Neural progenitor cell (in vitro differentiated cells): ENCODE results near the gene ARPC5. TPM values are rescaled to one million over a fixed set of nuclear protein-coding genes. Genes with fewer than 3 reads are reported as not detected.

Source experiments
- DNase-seq: peaks from one replicate; pipeline ENCODE4 v3.0.0-alpha.2; 2016; ENCODE audit warnings: low spot score
- H2AFZ ChIP-seq: fragments of 200-600 bp; sonication (generic); replicated peaks from 2 replicates; pipeline ENCODE4 v1.6.1; 2016; ENCODE audit warnings: antibody characterized with exemption
- H3F3A ChIP-seq: fragments of 200-600 bp; sonication (generic); 2 replicates; pipeline ENCODE4 v1.6.1; 2016; ENCODE audit warnings: antibody characterized with exemption, low read depth
- H3K27ac ChIP-seq: fragments of 200-600 bp; sonication (generic); 2 replicates; pipeline ENCODE4 v1.5.1; 2016; ENCODE audit warnings: mild to moderate bottlenecking
- H3K27me3 ChIP-seq: fragments of 200-600 bp; sonication (generic); 2 replicates; pipeline ENCODE4 v1.6.1; 2016; ENCODE audit warnings: mild to moderate bottlenecking, moderate library complexity
- H3K36me3 ChIP-seq: fragments of 200-600 bp; sonication (generic); 2 replicates; pipeline ENCODE4 v1.5.1; 2016
- H3K4me1 ChIP-seq: fragments of 200-600 bp; sonication (generic); 2 replicates; pipeline ENCODE4 v1.6.1; 2016; ENCODE audit warnings: mixed run types
- H3K4me2 ChIP-seq: fragments of 200-600 bp; sonication (generic); 2 replicates; pipeline ENCODE4 v1.6.1; 2016
- H3K4me3 ChIP-seq: fragments of 200-600 bp; sonication (generic); 2 replicates; pipeline ENCODE4 v1.5.1; 2016
- H3K79me2 ChIP-seq: fragments of 200-600 bp; sonication (generic); 2 replicates; pipeline ENCODE4 v1.6.1; 2016; ENCODE audit warnings: low read depth
- H3K9ac ChIP-seq: fragments of 200-600 bp; sonication (generic); 2 replicates; pipeline ENCODE4 v1.6.1; 2016
- H3K9me3 ChIP-seq: fragments of 200-600 bp; sonication (generic); 2 replicates; pipeline ENCODE4 v1.5.1; 2016; ENCODE audit warnings: low read depth
- H4K20me1 ChIP-seq: fragments of 200-600 bp; sonication (generic); 2 replicates; pipeline ENCODE4 v1.6.1; 2016; ENCODE audit warnings: low read depth
- H3K27ac Mint-ChIP-seq: 3 replicates; pipeline ENCODE4 v1.8.0; 2021; ENCODE audit warnings: mixed read lengths
- H3K27me3 Mint-ChIP-seq: 2 replicates; pipeline ENCODE4 v1.8.0; 2022; ENCODE audit warnings: low read depth, mild to moderate bottlenecking, inconsistent platforms, moderate library complexity, mixed read lengths; ENCODE audit not compliant: insufficient read depth
- H3K36me3 Mint-ChIP-seq: 3 replicates; pipeline ENCODE4 v1.8.0; 2021; ENCODE audit warnings: mixed read lengths
- H3K4me1 Mint-ChIP-seq: 3 replicates; pipeline ENCODE4 v1.8.0; 2021; ENCODE audit warnings: mixed read lengths
- H3K4me3 Mint-ChIP-seq: 3 replicates; pipeline ENCODE4 v1.8.0; 2021; ENCODE audit warnings: mild to moderate bottlenecking, moderate library complexity, mixed read lengths
- H3K9me3 Mint-ChIP-seq: 3 replicates; pipeline ENCODE4 v1.8.0; 2020; ENCODE audit warnings: mixed read lengths
- EZH2 ChIP-seq: fragments of 200-600 bp; sonication (generic); IDR thresholded peaks from 2 replicates; pipeline ENCODE4 v1.6.1; 2017; ENCODE audit warnings: antibody characterized with exemption, mild to moderate bottlenecking, moderate library complexity
- EZH2phosphoT487 ChIP-seq: fragments of 200-600 bp; sonication (generic); IDR thresholded peaks from 2 replicates; pipeline ENCODE4 v1.6.1; 2017; ENCODE audit warnings: antibody characterized with exemption
- total RNA-seq: library from RNA; depleted of rRNA; stranded (reverse); fragments of >200 nt; gene quantifications from 2 replicates; pipeline ENCODE4 v1.2.3, GENCODE V29; 2015; ENCODE audit warnings: low replicate concordance
- TF ChIP-seq, protein P1 (sequence below): fragments of 200-600 bp; sonication (generic); IDR thresholded peaks from 2 replicates; pipeline ENCODE4 v1.5.1; 2017; ENCODE audit warnings: antibody characterized with exemption, mild to moderate bottlenecking

The ARPC5 gene
- total RNA-seq, 1 donor from 2014 or later, result 131 TPM

DNA sequence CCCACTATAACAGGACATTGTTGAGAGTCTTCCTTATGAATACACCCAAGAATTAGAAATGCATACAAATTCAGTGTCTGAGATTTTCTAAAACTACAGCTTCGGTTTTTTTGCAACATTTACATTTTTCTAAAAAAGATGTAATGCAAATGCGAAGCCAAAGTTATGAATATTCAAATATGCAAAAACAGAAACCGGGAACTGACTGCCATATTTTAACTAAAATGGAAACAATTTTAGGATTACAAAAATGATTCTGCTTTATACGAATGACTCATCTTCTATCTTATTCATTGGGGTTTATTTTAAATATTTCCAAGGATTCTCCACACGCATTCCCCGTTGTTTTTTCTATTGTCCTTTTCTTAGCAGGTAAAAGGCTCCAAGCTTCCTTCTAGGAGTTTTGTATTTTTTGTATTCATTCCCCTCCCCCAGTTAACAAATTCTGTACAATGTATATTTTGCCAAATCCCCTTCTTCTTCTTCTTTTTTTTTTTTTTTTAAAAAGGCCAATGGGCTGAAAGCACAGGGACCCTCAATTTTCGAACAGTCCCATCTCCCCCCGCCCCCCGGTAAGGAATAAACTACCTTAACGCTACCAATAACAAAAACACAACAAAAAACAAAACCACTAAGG, 1.0 kb downstream of the ARPC5 start:
- Histone ChIP-seq H3K4me3 (peak overlapping the region; percentile 80), H3K36me3 (peaks cover 8% of the 10 kb centered on the region), H3K9me3 (no peaks in the 10 kb centered on the region), H3K4me2 (peak overlapping the region; percentile 94), H3K4me1 (peaks cover 28% of the 10 kb centered on the region), H3K9ac (peak overlapping the region; percentile 45), H3K27ac (peak overlapping the region; percentile 61), H4K20me1 (peaks cover 30% of the 10 kb centered on the region), H3F3A (peaks cover 24% of the 10 kb centered on the region), H3K79me2 (peaks cover 37% of the 10 kb centered on the region), H2AFZ (peak overlapping the region; percentile 45), H3K27me3 (peaks cover 19% of the 10 kb centered on the region)
- Mint-ChIP-seq H3K9me3 (no peaks in the 10 kb centered on the region), H3K27ac (peak overlapping the region; percentile 99), H3K4me1 (peaks cover 45% of the 10 kb centered on the region), H3K27me3 (peaks cover 8% of the 10 kb centered on the region), H3K4me3 (peak overlapping the region; percentile 100), H3K36me3 (peaks cover 1% of the 10 kb centered on the region)
- no peak for TF ChIP-seq EZH2phosphoT487
- TF ChIP-seq, protein P1, sequence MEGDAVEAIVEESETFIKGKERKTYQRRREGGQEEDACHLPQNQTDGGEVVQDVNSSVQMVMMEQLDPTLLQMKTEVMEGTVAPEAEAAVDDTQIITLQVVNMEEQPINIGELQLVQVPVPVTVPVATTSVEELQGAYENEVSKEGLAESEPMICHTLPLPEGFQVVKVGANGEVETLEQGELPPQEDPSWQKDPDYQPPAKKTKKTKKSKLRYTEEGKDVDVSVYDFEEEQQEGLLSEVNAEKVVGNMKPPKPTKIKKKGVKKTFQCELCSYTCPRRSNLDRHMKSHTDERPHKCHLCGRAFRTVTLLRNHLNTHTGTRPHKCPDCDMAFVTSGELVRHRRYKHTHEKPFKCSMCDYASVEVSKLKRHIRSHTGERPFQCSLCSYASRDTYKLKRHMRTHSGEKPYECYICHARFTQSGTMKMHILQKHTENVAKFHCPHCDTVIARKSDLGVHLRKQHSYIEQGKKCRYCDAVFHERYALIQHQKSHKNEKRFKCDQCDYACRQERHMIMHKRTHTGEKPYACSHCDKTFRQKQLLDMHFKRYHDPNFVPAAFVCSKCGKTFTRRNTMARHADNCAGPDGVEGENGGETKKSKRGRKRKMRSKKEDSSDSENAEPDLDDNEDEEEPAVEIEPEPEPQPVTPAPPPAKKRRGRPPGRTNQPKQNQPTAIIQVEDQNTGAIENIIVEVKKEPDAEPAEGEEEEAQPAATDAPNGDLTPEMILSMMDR, result no peak
- TF ChIP-seq EZH2, result no peak
- no peak for DNase-seq

DNA sequence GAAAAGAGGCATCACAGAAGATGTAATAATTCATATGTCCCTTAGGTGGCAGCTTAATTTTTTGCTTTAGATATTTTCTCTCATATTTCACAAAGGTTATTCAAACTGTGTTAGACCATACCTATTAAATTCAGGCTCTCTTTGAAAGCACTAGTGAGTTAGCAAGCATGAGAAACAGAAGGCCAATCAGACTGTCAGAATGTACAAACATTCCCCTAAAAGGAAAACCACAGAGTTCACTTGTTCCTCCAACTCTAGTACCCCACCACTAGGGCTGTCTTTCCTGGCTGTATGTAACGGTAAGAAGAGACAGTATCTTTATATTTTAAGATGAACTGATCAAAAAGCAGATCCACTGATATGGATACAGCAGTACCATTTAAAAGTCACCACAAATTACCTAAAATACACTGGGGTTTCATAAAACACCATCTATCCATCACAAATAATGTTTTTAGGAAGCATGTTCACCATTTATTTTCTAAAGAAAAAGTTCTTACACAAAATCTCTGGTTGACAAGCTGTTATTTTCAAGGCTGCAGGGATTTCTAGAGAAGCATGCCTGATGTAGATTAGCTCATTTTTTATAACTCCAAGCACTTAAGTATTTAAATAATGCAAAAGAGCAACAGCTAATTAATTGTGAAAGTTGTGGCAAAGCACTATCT, 1.8 kb downstream of the ARPC5 start:
- peak overlapping the region; percentile 7 for H3K27ac ChIP-seq
- peaks cover 37% of the 10 kb centered on the region for H3K79me2 ChIP-seq

DNA sequence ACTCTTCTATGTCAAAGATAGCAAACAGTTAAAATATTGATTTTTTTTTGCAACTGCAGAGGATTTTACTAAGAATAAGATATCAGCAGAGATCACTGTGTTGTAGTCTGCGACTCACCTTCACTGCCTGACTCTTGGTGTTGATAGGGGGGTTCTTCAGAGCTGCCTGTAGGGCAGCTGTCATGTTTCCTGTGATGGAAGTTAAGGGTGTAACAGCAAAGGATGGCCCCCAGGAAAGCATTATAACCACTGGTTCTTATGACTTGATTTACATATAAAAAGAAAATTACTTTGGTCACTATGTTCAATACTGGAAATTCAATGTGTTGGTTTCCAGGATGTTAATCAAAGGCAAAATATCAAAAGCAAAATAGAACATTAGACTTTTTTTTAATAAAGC, 2.6 kb downstream of the ARPC5 start:
- H2AFZ ChIP-seq, result no peak overlapping the region
- H3K9me3 ChIP-seq, result no peaks in the 10 kb centered on the region
- no peak for DNase-seq
- TF ChIP-seq EZH2 (no peak), EZH2phosphoT487 (no peak)
- TF ChIP-seq, protein P1, result no peak
- peaks cover 10% of the 10 kb centered on the region for H3K36me3 Mint-ChIP-seq
- H3K9ac ChIP-seq, result no peak overlapping the region
- peaks cover 8% of the 10 kb centered on the region for H3K27me3 Mint-ChIP-seq
- H3K27ac ChIP-seq, result no peak overlapping the region
- H3K79me2 ChIP-seq, result peaks cover 37% of the 10 kb centered on the region
- peaks cover 24% of the 10 kb centered on the region for H3F3A ChIP-seq
- peak overlapping the region; percentile 80 for H3K4me3 ChIP-seq
- peaks cover 17% of the 10 kb centered on the region for H3K27me3 ChIP-seq
- peak overlapping the region; percentile 100 for H3K4me3 Mint-ChIP-seq
- H3K36me3 ChIP-seq, result peaks cover 20% of the 10 kb centered on the region
- peak overlapping the region; percentile 95 for H3K27ac Mint-ChIP-seq
- no peaks in the 10 kb centered on the region for H3K9me3 Mint-ChIP-seq
- peaks cover 30% of the 10 kb centered on the region for H4K20me1 ChIP-seq
- H3K4me1 Mint-ChIP-seq, result peaks cover 41% of the 10 kb centered on the region
- peaks cover 28% of the 10 kb centered on the region for H3K4me1 ChIP-seq
- peak overlapping the region; percentile 94 for H3K4me2 ChIP-seq

More for the DNA sequence above, 1.8 kb downstream of the ARPC5 start:
- Histone ChIP-seq H3K36me3 (peaks cover 14% of the 10 kb centered on the region), H3K27me3 (peaks cover 19% of the 10 kb centered on the region), H3F3A (peaks cover 24% of the 10 kb centered on the region), H3K4me1 (peaks cover 28% of the 10 kb centered on the region), H3K9me3 (no peaks in the 10 kb centered on the region), H3K4me2 (peak overlapping the region; percentile 94), H3K4me3 (peak overlapping the region; percentile 80), H3K9ac (peak overlapping the region; percentile 45), H4K20me1 (peaks cover 30% of the 10 kb centered on the region), H2AFZ (no peak overlapping the region)
- Mint-ChIP-seq H3K36me3 (peaks cover 2% of the 10 kb centered on the region), H3K4me3 (peak overlapping the region; percentile 100), H3K4me1 (peaks cover 45% of the 10 kb centered on the region), H3K27ac (peak overlapping the region; percentile 95), H3K27me3 (peaks cover 8% of the 10 kb centered on the region), H3K9me3 (no peaks in the 10 kb centered on the region)
- TF ChIP-seq, protein P1, result peak; percentile 53
- no peak for TF ChIP-seq EZH2phosphoT487
- TF ChIP-seq EZH2, result no peak
- DNase-seq, result peak; percentile 51
